Progenitor cell of endocrine pancreas (in vitro differentiated cells): ENCODE results near the gene KIF16B. TPM values are rescaled to one million over a fixed set of nuclear protein-coding genes. Genes with fewer than 3 reads are reported as not detected.
"Not testable (repeated sequence)": the region's sequence is repeated elsewhere in the genome, so short reads cannot be mapped to it uniquely, and the experiment has no call there.

ENCODE experiments used
- DNase-seq: peaks from one replicate; pipeline ENCODE4 v3.0.0; 2021; ENCODE audit warnings: low spot score; ENCODE audit not compliant: unreplicated experiment
- H3K27ac Mint-ChIP-seq: 2 replicates; pipeline ENCODE4 v1.8.0; 2021; ENCODE audit warnings: mild to moderate bottlenecking, moderate library complexity, mixed read lengths
- H3K27me3 Mint-ChIP-seq: 2 replicates; pipeline ENCODE4 v1.8.0; 2021; ENCODE audit warnings: mixed read lengths
- H3K36me3 Mint-ChIP-seq: 2 replicates; pipeline ENCODE4 v1.8.0; 2022; ENCODE audit warnings: mixed read lengths; ENCODE audit not compliant: insufficient read depth
- H3K4me1 Mint-ChIP-seq: 2 replicates; pipeline ENCODE4 v1.8.0; 2021; ENCODE audit warnings: low read depth, mixed read lengths
- H3K4me3 Mint-ChIP-seq: 2 replicates; pipeline ENCODE4 v1.8.0; 2021; ENCODE audit warnings: low read depth, mild to moderate bottlenecking, moderate library complexity, mixed read lengths
- H3K9me3 Mint-ChIP-seq: 2 replicates; pipeline ENCODE4 v1.8.0; 2021; ENCODE audit warnings: low read depth, mixed read lengths
- total RNA-seq: library from RNA; stranded (reverse); gene quantifications from 2 replicates; pipeline ENCODE4 v1.2.1, GENCODE V29; 2021
- TF ChIP-seq, protein P1 (sequence below): fragments of 200-600 bp; sonication (generic); IDR thresholded peaks from one replicate; pipeline ENCODE4 v1.5.0; 2021; ENCODE audit warnings: antibody characterized with exemption, mild to moderate bottlenecking; ENCODE audit not compliant: unreplicated experiment

KIF16B gene
- total RNA-seq, 1 donor from 2014 or later: 10.8 TPM

- Mint-ChIP-seq H3K4me1 (peaks cover 27% of the 10 kb centered on the region), H3K36me3 (no peaks in the 10 kb centered on the region), H3K27me3 (peaks cover 4% of the 10 kb centered on the region), H3K27ac (no peak overlapping the region), H3K4me3 (no peak overlapping the region), H3K9me3 (no peaks in the 10 kb centered on the region)
- no peak for DNase-seq
- TF ChIP-seq, protein P1, sequence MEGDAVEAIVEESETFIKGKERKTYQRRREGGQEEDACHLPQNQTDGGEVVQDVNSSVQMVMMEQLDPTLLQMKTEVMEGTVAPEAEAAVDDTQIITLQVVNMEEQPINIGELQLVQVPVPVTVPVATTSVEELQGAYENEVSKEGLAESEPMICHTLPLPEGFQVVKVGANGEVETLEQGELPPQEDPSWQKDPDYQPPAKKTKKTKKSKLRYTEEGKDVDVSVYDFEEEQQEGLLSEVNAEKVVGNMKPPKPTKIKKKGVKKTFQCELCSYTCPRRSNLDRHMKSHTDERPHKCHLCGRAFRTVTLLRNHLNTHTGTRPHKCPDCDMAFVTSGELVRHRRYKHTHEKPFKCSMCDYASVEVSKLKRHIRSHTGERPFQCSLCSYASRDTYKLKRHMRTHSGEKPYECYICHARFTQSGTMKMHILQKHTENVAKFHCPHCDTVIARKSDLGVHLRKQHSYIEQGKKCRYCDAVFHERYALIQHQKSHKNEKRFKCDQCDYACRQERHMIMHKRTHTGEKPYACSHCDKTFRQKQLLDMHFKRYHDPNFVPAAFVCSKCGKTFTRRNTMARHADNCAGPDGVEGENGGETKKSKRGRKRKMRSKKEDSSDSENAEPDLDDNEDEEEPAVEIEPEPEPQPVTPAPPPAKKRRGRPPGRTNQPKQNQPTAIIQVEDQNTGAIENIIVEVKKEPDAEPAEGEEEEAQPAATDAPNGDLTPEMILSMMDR: no peak
These were observed 1.9 kb downstream of the KIF16B start for GRCh38 chr20:16571333-16571732.

DNA sequence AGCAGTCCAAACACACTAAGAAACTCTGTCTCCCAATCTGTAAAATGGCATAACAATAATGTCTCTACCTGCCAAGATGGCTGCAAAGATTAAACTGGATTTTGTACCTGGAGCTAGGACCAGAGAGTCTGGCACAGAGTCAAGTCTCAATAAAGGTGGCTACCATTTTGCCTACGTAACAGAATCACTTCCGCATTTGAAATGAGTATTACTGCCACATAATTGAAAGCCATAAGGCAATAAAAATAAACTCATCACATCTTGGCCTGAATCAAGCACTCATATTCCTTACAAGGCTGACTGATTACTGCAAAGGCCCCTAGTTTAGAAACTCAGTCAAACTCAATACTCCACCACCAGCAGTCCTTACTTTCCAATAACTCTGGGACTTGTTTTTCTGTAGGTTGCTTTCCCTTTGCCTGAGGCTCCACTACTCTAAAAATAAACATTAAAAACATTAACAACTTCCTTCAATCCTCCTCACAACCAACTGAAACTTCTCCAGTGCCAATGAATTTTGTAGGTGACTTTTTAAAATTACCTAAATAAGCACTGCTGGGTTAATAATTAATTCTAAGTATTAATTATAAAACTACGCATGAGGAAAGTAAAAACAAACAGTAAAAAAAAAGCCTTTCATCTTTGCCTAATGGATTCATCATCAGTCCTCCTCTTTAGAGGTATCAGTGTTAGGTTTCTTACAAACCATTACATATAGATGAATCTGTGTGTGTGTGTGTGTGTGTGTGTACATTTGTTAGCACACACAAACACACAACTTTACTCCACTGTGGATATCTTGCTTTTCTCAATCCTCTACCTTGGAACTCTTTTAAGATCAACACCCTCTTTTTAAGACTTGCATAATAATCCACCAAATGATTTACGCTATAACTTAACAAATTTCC is 3.7 kb downstream of the KIF16B start:
- H3K4me3 Mint-ChIP-seq: no peak overlapping the region
- H3K4me1 Mint-ChIP-seq: peaks cover 21% of the 10 kb centered on the region
- TF ChIP-seq, protein P1: no peak
- H3K9me3 Mint-ChIP-seq: no peaks in the 10 kb centered on the region
- no peak overlapping the region for H3K27ac Mint-ChIP-seq
- H3K36me3 Mint-ChIP-seq: no peaks in the 10 kb centered on the region
- H3K27me3 Mint-ChIP-seq: no peaks in the 10 kb centered on the region
- no peak for DNase-seq

DNA sequence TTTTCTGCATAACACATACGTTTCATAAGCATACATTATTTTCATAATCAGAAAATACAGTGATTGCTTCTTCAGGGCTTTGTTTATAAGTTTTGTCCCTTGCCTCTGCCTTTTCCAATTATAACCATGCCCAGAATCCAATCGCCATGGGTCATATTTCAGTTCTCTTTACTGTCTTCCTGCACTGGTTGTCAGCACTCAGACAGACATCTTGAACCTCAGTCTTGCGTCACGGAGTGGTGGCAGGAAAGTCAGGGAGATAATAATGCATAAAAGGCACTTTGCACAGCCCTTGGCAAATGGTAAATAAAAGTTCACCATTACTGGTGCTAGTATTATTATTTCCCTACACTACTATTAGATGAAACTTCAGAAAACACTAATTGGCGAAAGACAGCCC is 7.2 kb downstream of the KIF16B start:
- Mint-ChIP-seq H3K9me3 (no peaks in the 10 kb centered on the region), H3K36me3 (no peaks in the 10 kb centered on the region), H3K27me3 (no peaks in the 10 kb centered on the region), H3K4me1 (peaks cover 10% of the 10 kb centered on the region), H3K27ac (no peak overlapping the region), H3K4me3 (no peak overlapping the region)
- TF ChIP-seq, protein P1: no peak
- DNase-seq: no peak

DNA sequence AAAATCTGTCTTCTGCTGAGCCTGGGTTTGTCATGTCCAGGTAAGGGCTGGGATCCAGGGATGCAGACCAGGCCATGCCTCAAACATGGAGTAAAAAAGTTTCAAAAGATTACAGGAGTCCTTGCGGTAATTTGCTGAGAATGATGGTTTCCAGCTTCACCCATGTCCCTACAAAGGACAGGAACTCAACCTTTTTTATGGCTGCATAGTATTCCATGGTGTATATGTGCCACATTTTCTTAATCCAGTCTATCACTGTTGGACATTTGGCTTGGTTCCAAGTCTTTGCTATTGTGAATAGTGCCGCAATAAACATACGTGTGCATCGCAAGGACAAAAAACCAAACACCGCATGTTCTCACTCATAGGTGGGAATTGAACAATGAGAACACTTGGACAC is 9.2 kb downstream of the KIF16B start:
- not testable (repeated sequence) for H3K36me3 Mint-ChIP-seq, DNase-seq, H3K27ac Mint-ChIP-seq, H3K4me3 Mint-ChIP-seq, H3K27me3 Mint-ChIP-seq, H3K9me3 Mint-ChIP-seq, H3K4me1 Mint-ChIP-seq

GRCh38 chr20:16563066-16563806 is 10.0 kb downstream of the KIF16B start:
- DNase-seq: no peak
- Mint-ChIP-seq H3K9me3 (no peaks in the 10 kb centered on the region), H3K4me3 (no peak overlapping the region), H3K27me3 (no peaks in the 10 kb centered on the region), H3K36me3 (no peaks in the 10 kb centered on the region), H3K4me1 (no peaks in the 10 kb centered on the region), H3K27ac (peak overlapping the region; percentile 20)
- TF ChIP-seq, protein P1: no peak
